Measurements from ENCODE around the gene WWTR1.

Gene WWTR1

DNA sequence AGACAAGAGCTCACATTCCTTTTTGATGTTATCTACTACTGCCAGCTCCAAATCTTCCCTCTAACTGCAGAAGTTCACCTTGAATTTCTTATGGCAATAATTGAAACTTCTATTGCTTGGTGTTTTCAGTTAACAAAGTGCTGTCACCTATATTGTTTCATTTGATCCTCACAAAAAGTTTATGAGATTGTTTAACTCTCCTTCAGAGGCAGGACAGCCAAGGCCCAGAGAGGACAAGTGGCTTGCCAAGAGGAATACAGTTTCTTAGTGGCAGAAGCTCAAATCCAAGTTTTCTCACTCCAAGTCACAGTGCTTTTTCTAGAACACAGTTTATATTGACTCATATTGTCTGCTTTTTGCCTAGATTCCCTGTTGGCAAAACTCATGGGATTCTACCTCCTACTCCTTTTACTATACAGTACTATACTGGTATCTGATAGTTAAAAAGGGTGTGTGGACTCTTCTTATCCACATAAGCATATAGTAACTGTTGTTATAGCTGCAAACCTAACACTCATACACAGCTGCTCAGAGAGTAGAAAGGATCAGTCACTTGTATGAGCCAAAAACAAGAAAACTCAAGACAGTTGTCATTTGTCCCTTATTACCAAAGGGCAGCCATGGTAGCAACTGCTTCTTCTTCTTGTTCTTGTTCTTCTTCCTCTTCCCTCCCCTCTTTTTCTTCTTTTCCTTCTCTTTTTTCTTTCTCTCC is 167.4 kb downstream of the WWTR1 start:
- DNase-seq, result no peak

- DNase-seq, result no peak
These were observed 168.7 kb downstream of the WWTR1 start for GRCh38 chr3:149489060-149489690.

DNA sequence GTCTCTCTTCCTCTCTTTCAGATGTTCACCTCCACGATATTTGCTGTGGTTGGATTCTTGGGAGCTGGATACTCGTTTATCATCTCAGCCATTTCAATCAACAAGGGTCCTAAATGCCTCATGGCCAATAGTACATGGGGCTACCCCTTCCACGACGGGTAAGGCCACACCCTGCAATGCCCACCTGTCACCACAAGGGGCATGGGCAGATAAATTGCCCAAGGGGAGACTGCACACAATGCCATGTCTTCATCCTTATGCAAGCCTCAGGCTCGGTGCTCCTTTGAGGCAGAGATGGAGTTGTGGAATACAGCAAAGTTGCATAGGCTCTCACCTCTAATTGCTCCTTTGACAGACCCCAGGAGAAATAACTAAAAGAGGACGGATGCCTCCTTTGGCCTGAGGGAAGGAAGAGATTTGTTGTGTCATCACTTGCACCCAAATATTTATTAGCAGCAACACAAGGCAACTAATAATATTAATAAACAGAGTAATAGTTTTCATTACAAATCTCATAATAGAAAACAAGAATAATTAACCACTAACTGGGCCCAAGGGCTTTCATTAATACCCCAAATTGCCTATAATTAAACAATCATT is 170.1 kb downstream of the WWTR1 start:
- no peak for DNase-seq

- no peak for DNase-seq
These were observed 171.1 kb downstream of the WWTR1 start for GRCh38 chr3:149486726-149487125.

DNA sequence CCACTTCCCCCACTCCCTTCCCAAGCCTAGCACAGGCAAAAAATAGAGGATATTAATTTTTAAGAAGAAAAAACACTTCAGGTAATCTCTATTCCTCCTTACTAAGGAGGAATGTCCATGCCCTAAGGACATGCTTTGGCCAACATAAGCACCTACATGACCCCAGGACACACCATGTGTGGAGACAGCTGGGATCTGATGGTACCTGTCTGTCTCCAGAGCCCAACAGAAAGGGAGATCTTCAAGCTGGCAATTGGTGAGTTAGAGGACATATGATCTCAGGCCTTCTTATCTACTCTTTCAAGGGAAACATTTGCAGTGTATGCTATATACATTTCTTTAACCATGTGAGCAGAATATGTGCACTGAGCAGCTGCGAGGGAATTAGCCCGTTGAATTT is 176.3 kb downstream of the WWTR1 start:
- no peak for DNase-seq

GRCh38 chr3:149481056-149481455 is 176.8 kb downstream of the WWTR1 start:
- no peak for DNase-seq

GRCh38 chr3:149480326-149481017 is 177.4 kb downstream of the WWTR1 start:
- peak; percentile 92 for DNase-seq

DNA sequence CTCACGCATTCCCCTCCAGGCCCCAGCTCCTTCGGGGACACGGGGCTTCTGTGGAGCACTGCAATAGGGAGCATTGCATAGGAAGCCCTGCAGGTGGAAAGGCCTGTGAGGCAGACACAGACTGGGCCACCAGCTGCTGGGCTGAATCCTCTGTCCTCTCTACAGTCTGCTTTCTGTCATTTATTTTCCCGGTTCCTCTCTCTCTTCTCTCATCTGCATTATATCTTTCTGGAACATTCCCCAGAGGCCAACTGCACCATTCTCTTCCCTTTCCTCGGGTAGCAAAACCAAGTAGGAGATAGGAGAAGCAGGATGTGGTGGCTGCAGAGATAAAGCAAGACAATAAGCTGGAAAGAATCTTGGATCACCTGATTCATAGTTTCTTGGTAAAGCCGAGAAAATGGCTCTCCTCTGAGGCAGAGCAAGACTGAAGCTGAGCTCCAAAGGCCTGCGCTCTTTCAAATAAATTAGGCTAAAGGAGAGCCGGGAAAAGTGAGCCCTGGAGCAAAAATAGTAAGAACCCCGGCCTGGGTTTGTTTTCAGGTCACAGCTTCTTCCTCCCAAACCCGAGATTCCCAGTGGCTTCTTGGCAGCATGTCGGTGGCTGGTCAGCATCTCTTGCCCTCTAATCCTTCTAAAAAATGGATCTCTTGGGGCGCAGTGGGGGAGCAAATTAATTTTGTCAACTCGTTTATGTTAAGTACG is 178.1 kb downstream of the WWTR1 start:
- DNase-seq, result peak; percentile 40

- no peak for DNase-seq
These were observed 181.6 kb downstream of the WWTR1 start for GRCh38 chr3:149476225-149476624.

DNA sequence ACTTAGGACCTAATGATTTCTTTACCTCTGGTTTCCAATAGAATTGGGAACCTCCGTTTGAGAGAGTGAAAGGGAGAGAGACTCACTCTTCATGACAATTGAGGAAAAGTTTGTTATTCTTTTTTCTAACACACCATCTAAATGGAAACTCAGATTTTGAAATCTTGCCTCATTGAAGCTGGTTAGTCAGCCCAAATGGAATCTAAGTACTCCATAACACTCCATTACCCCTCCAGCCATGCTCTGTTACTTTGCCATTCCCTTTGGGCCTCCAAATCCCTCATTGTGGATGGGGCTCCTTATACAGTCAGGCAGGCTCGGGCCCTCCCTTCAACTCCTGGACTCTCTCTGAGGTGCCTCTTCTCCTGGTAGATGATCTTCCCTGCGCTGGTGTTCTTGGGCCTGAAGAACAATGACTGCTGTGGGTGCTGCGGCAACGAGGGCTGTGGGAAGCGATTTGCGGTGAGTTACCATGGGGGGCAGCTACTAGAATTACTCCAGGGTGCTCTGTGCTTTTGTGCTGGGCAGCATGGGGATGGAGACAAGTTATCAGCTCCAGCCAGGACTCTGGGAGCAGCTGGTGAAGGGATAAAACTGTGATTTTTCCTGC is 182.3 kb downstream of the WWTR1 start:
- no peak for DNase-seq

DNA sequence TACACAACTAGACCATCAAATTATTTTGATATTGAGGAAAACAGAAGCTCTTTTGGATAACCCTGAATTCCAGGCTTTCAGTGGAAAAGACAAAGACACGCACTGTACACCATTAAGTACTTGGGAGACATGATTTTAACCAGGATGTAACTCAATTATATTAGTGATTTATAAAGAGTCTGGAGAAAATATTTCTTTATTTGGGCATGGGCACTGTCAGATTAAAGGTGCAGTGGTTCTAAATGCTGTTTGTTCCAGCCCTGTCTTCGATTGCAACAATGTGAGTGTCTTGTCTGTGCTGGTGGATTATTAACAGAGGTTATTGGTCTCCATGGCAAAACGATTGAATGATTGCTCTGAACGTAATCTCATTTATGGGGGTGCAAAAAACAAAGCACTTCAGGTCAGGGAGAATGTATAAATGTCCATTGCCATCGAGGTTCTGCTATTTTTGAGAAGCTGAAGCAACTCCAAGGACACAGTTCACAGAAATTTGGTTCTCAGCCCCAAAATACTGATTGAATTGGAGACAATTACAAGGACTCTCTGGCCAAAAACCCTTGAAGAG is 183.5 kb downstream of the WWTR1 start, which contains the start of gene TM4SF4:
TM4SF4 (plus strand) TSS at position 448 of the 568 bp plus-strand sequence. CDS start 181 bp downstream, outside the sequence.
- no peak for DNase-seq

DNA sequence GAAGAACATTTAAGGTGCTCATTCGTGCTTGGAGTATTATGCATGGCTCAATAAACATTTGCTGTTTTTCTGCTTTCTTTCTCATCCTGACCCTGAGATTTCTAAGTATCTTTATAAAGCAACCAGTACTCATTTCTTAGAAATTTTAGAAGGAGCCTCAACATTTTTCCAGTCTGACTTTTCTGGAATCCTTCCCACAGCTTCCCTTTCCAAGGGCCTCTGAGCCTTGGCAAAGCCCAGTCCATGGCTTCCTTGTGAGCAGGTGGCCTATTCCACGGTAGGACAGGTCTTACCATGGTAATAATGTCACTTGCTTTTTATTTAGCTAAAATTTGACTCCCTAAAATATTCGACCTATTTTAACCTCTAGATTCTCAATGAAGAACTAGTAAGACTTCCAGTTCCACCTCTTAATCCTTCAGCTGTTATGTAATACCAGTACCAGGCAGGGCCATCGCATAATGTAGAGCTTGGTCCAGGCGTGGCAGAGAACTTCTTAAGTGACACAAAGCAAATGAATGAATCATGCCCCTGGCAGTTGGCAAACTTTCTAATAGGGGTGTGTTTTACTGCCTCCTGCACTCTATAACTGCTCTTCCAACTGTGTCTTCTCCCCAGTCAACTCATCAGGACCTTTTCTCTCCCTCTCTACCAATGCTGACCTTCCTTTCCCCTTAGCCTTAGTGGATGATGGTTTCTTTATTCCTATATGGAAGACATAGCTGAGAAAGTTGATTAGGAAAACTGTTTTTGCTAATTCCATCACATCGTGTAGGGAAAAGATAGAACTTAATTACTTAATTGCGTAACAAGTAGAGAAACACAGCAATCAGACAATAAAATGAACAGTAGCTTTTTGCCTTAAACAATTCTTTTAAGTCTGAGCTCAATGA is 184.2 kb downstream of the WWTR1 start:
- DNase-seq, result no peak

- DNase-seq, result peak; percentile 83
These were observed 185.6 kb downstream of the WWTR1 start for GRCh38 chr3:149472030-149472797.

DNA sequence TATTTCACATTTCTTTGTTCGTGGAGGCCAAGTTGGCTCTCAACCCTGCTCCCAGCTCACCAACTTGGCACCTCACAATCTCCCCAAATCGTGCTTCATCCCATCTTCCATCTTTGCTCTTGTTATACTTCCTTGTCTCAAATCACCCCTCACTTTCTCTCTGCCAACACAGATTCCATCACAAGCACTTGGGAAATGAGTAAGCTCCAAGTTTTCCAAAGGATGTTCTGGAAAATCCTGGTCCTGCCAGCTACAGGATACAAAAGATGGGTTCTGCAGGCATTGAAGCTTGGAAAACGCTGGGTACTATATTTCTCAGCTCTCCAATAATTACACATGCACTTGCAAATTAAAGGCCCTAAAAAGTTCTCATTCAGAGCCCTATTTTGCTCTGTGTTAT is 187.4 kb downstream of the WWTR1 start:
- DNase-seq, result no peak

GRCh38 chr3:149468504-149469212 is 189.2 kb downstream of the WWTR1 start:
- no peak for DNase-seq

Data from SHP77 treated with DMSO at 0.1 percent for 48 hours (cell line).